HG03457 (cell line): ENCODE data around the gene GIMAP2.

Source experiments
- ATAC-seq: cut with Tn5 transposase; IDR thresholded peaks from one replicate; pipeline ENCODE4 v1.9.1; 2021; ENCODE audit warnings: moderate number of reproducible peaks; ENCODE audit not compliant: unreplicated experiment

Gene GIMAP2

GRCh38 chr7:150732786-150733481 is 47.4 kb downstream of the GIMAP2 start:
- no peak for ATAC-seq

- no peak for ATAC-seq
These were observed 48.1 kb downstream of the GIMAP2 start for GRCh38 chr7:150733482-150734095.

GRCh38 chr7:150734254-150734653 is 48.7 kb downstream of the GIMAP2 start:
- ATAC-seq: no peak

- no peak for ATAC-seq
These were observed 50.3 kb downstream of the GIMAP2 start for GRCh38 chr7:150735596-150736358.

GRCh38 chr7:150736864-150737263 is 51.4 kb downstream of the GIMAP2 start:
- ATAC-seq: no peak

- no peak for ATAC-seq
These were observed 52.0 kb downstream of the GIMAP2 start, which contains the start of gene GIMAP5 for GRCh38 chr7:150737265-150738055. TSS of gene GIMAP5 (plus strand) at chr7:150737418. CDS start at chr7:150740885, 3,467 bp downstream.

GRCh38 chr7:150738092-150738491 is 52.6 kb downstream of the GIMAP2 start:
- no peak for ATAC-seq

GRCh38 chr7:150738591-150739001 is 53.1 kb downstream of the GIMAP2 start:
- ATAC-seq: no peak

- ATAC-seq: no peak
These were observed 53.5 kb downstream of the GIMAP2 start for GRCh38 chr7:150739033-150739432.

- ATAC-seq: no peak
These were observed 54.5 kb downstream of the GIMAP2 start for GRCh38 chr7:150740053-150740452.

GRCh38 chr7:150742286-150742968 is 56.9 kb downstream of the GIMAP2 start:
- ATAC-seq: no peak
